AG10803 (cell line): ENCODE data around the gene GP9.
A peak's percentile ranks its signal among the peaks of the same experiment; 100 is the strongest.
"Not testable (repeated sequence)": the region's sequence is repeated elsewhere in the genome, so short reads cannot be mapped to it uniquely, and the experiment has no call there.

ENCODE experiments used
- DNase-seq: peaks from one replicate; pipeline ENCODE4 v3.0.0; 2010; ENCODE audit warnings: low read depth
- H3K4me3 ChIP-seq: 2 replicates; pipeline ENCODE4 v1.5.1; 2011; ENCODE audit warnings: mild to moderate bottlenecking, low read length, control low read depth
- TF ChIP-seq, protein P1 (sequence below): conservative IDR thresholded peaks from 2 replicates; pipeline ENCODE4 v1.5.1; 2011; ENCODE audit warnings: mild to moderate bottlenecking, low read length, control low read depth, inconsistent platforms

The GP9 gene

DNA sequence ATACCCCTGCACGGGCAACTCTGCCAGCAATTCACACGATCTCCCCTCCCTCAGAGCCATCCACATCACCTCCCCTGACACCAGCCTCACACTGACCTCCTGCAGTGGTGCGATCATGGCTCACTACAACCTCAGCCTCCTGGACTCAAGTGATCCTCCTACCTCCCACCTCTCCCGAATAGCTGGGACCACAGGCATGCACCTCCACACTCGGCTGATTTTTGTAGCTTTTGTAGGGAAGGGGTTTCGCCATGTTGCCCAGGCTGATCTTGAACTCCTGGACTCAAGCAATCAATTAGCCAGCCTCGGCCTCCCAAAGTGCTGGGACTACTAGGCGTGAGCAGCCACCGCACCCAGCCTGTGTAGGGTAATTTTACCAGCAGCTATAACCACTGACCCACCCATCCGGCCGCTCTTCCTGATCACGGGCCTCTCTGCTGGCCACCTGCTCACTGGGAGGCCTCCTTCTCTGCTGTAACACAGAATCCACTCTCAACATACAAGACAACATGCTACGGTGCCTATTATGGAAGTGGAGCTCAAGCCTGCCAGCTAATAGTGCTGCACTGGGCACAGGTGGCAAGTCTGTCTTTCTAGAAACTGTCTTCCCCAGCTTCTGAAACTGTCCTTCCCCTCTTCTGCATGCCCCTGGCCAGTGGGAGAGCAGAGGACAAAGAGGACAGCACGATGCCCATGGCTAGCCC lies 4.6 kb downstream of the GP9 start:
- TF ChIP-seq, protein P1, sequence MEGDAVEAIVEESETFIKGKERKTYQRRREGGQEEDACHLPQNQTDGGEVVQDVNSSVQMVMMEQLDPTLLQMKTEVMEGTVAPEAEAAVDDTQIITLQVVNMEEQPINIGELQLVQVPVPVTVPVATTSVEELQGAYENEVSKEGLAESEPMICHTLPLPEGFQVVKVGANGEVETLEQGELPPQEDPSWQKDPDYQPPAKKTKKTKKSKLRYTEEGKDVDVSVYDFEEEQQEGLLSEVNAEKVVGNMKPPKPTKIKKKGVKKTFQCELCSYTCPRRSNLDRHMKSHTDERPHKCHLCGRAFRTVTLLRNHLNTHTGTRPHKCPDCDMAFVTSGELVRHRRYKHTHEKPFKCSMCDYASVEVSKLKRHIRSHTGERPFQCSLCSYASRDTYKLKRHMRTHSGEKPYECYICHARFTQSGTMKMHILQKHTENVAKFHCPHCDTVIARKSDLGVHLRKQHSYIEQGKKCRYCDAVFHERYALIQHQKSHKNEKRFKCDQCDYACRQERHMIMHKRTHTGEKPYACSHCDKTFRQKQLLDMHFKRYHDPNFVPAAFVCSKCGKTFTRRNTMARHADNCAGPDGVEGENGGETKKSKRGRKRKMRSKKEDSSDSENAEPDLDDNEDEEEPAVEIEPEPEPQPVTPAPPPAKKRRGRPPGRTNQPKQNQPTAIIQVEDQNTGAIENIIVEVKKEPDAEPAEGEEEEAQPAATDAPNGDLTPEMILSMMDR, result no peak
- DNase-seq, result no peak

DNA sequence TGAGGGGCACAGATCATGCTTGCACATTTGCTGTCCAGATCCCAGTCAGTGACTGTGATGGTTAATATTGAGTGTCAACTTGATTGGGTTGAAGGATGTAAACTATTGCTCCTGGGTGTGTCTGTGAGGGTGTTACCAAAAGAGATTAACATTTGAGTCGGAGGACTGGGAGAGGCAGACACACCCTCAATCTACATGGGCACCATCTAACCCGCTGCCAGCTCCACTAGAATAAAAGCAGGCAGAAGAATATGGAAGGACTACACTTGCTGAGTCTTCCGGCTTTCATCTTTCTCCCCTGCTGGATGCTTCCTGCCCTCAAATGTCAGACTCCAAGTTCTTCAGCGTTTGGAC lies 5.1 kb downstream of the GP9 start:
- no peak overlapping the region for H3K4me3 ChIP-seq
- no peak for DNase-seq
- TF ChIP-seq, protein P1, result no peak

More for the DNA sequence above, 4.6 kb downstream of the GP9 start:
- H3K4me3 ChIP-seq, result no peak overlapping the region

DNA sequence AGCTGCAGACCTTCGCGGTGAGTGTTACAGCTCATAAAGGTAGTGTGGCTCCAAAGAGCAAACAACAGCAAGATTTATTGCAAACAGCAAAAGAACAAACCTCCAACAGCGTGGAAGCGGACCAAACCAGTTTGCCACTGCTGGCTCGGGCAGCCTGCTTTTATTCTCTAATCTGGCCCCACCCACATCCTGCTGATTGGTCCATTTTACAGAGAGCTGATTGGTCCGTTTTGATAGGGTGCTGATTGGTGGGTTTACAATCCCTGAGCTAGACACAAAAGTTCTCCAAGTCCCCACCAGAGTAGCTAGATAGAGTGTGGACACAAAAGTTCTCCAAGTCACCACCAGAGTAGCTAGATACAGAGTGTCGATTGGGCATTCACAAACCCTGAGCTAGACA lies 7.1 kb downstream of the GP9 start:
- not testable (repeated sequence) for DNase-seq, H3K4me3 ChIP-seq

DNA sequence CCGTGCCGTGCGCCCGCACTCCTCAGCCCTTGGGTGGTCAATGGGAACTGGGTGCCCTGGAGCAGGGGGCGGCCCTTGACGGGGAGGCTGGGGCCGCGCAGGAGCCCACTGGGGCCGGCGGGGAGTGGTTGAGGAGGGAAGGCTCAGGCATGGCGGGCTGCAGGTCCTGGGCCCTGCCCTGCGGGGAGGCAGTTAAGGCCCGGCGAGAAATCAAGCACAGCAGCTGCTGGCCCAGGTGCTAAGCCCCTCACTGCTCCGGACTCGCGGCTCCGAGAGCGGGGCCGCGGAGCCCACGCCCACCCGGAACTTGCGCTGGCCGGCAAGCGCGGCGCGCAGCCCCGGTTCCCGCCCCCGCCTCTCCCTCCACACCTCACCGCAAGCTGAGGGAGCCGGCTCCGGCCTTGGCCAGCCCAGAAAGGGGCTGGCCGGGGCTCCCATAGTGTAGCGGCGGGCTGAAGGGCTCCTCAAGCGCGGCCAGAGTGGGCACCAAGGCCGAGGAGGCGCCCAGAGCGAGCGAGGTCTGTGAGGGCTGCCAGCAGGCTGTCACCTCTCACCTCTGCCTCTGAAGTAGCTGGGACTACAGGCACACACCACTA lies 7.8 kb downstream of the GP9 start:
- TF ChIP-seq, protein P1, result no peak
- no peak for DNase-seq
- peak overlapping the region; percentile 33 for H3K4me3 ChIP-seq

DNA sequence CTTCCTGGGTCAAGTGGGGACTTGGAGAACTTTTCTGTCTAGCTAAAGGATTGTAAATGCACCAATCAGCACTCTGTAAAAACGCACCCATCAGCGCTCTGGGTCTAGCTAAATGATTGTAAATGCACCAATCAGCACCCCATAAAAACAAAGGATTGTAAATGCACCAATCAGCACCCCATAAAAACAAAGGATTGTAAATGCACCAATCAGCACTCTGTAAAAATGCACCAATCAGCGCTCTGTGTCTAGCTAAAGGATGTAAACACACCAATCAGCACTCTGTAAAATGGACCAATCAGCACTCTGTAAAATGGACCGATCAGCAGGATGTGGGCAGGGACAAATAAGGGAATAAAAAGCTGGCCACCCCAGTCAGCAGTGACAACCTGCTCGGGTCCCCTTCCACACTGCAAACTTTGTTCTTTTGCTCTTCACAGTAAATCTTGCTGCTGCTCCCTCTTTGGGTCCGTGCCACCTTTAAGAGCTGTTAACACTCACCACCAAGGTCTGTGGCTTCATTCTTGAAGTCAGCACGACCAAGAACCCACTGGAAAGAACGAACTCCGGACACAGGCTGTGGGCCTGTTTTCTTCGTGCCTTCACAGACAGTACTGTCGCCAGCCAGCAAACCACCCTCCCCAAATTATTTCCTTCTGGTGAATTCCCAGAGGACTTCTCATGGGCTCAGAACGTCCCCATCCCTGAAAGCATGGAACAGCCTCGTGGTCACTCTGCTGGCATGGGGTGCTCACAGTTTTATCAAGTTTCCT lies 8.9 kb downstream of the GP9 start:
- not testable (repeated sequence) for DNase-seq, H3K4me3 ChIP-seq

DNA sequence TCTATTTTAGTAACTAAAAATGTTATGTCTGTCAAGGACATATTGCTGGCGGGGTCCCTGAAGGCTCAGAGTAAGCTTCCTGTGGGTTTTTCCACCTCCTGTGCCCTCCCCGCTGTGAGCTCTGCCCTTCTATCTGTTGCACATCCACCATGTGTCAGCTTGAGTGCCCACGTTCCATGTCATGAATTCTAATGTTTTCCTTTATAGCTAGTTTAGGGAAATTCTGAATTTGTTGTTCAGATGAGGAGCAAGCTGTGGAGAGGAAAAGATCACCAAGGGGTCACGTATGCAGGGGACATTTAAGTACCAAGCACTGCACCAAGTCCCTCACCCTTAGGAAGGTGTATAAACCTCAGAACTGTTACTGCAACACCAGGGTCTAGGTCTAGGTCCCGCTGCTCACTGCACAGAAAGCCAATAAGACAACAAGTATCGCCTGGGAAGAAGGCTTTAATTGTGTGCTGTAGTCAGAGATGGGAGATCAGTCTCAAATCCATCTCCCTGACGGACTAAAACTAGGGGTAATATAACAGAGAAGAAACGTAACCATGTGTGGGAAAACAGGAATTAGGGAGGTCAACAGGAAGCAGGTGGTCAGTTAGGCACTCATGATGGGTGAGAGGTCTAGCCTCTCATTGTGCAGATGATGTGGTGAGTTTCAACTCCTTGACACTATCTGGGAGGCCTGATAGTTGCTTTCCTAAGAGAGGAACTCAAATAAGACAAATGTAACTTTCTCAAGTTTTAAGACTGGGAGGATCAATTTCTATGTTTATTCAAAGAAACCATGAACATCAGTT lies 9.7 kb downstream of the GP9 start:
- H3K4me3 ChIP-seq, result no peak overlapping the region
- DNase-seq, result no peak
- TF ChIP-seq, protein P1, result no peak

DNA sequence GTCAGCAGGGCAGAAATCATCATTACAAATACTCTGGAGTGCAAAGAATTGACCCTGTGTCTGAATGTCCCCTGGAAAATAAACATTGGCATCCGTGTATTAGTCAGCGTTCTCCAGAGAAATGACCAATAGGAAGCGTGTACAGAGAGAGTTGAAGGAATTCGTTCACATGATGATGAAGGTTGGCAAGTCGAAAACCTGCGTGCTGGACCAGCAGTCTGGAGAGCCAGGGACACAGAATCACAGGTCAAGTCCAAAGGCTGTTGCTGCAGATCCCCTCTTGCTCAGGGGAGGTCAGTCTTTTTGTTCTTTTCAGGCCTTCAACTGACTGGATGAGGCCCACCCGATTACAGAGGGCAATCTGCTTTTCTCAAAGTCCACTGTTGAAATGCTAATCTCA lies 16.6 kb downstream of the GP9 start:
- TF ChIP-seq, protein P1, result no peak
- no peak overlapping the region for H3K4me3 ChIP-seq
- no peak for DNase-seq
